ENCODE data around the gene RNF157.

The RNF157 gene

GRCh38 chr17:76121932-76122430 is 118.3 kb downstream of the RNF157 start:
- no peak for DNase-seq

GRCh38 chr17:76120658-76121008 is 119.7 kb downstream of the RNF157 start:
- no peak for DNase-seq

- DNase-seq, result no peak
Measured at GRCh38 chr17:76119409-76120371, 120.6 kb downstream of the RNF157 start.

DNA sequence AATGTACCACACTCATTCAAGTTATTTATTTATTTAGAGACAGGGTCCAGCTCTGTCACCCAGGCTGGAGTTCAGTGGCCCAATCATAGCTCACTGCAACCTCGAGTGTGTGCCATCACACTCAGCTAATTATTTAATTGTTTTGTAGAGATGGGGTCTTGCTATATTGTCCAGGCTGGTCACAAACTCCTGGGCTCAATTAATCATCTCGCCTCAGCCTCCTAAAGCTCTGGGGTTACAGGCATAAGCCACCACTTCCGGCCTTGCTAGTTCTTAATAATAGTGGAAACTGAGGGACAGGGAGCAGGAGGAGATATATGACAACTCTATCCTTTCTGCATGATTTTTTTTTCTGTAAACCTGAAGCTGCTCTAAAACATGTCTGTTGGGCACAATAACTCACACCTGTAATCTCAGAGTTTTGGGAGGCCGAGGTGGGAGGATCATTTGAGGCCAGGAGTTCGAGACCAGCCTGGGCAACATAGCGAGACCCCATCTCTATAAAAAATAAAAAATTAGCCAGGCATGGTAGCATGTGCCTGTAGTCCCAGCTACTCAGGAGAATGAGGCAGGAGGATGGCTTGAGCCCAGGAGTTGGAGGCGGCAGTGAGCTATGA is 125.0 kb downstream of the RNF157 start:
- no peak for DNase-seq

- no peak for DNase-seq
Measured at GRCh38 chr17:76111956-76112355, 128.3 kb downstream of the RNF157 start.

- no peak for DNase-seq
Measured at GRCh38 chr17:76107509-76107908, 132.8 kb downstream of the RNF157 start.

- no peak for DNase-seq
Measured at GRCh38 chr17:76106703-76107102, 133.6 kb downstream of the RNF157 start.

GRCh38 chr17:76104896-76105231 is 135.4 kb downstream of the RNF157 start:
- no peak for DNase-seq

DNA sequence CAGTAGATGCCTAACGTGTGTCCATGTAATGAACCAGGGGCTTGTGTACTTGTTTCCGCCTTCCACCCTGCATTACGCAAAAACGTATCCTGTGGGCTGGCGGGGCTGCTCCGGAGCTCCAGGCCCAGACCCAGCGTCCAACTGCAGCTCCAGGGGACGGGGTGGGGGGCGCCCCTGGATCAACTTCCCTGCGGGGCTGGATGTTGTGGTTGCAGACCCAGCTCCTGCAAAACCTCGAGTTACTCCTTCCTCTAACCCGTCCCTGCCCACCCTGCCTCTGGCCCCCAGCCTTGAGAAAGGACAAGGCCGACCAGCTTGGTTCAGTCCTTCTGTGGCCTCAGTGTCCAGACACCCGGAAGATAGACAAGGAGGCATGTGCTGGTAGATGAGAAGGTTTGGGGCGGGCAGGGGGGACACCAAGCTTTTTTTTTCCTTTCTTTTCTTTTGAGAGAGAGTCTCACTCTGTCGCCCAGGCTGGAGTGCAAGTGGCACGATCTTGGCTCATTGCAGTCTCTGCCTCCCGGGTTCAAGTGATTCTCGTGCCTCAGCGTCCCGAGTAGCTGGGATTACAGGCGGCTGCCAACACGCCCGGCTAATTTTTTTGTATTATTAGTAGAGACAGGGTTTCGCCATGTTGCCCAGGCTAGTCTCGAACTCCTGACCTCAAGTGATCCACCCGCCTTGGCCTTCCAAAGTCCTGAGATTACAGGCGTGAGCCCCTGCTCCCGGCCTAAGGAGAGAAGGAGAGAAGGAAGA is 136.0 kb downstream of the RNF157 start:
- DNase-seq, result no peak

GRCh38 chr17:76103274-76104139 is 136.8 kb downstream of the RNF157 start, which contains the start of gene EXOC7:
Gene EXOC7 (minus strand): TSS chr17:76103787. CDS start chr17:76103692, 95 bp downstream.
- peak; percentile 95 for DNase-seq

- no peak for DNase-seq
Measured at GRCh38 chr17:76102944-76103273, 137.4 kb downstream of the RNF157 start.

- no peak for DNase-seq
Measured at GRCh38 chr17:76097716-76098295, 142.5 kb downstream of the RNF157 start.

DNA sequence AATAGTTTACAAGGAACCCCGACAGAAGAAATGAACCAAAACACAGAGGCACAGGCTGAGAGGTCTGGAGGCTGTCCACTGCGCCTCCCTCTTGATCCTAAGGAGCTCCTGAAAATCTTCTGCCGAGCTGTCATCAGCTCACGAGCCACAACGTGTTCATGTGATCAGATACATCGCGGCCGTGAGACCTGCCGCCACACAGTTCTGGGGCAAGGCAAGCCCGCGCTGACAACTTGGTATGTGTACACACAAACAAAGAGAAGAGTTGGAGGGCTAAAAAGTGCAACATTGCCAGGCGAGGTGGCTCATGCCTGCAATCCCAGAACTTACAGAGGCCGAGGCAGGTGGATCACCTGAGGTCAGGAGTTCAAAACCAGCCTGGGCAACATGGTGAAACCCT is 144.3 kb downstream of the RNF157 start:
- no peak for DNase-seq

DNA sequence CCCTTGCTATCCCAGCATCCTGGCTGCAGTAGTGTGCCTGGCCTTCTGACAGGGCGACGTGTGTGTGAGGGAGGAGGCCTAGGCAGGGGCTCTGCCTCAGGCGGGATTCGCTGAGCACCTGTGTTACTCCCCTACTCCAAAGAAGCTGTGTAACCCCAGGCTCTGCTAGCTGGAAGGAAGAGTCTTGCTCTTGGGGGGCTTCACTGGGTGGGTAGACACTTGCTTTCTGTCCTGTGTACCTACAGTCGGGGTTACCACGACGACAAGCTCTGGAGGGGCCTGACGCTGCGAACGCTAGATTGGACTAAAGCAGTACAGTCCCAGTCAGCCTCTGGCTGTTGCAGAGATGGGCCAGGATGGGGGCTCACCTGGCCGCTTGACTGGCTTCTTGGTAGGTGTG is 146.2 kb downstream of the RNF157 start:
- DNase-seq, result no peak

GRCh38 chr17:76092526-76093413 is 147.5 kb downstream of the RNF157 start:
- DNase-seq, result no peak
